GM12875 (cell line): ENCODE results near the gene ABHD17C.

Experiments used
- H3K4me3 ChIP-seq: one replicate; pipeline ENCODE4 v1.5.1; 2011; ENCODE audit warnings: low read depth, low read length, control low read depth
- CTCF ChIP-seq: IDR thresholded peaks from 2 replicates; pipeline ENCODE4 v1.5.1; 2011; ENCODE audit warnings: low read depth, mild to moderate bottlenecking, control low read depth, inconsistent platforms, low read length, moderate library complexity, borderline replicate concordance; ENCODE audit not compliant: insufficient read depth

The ABHD17C gene

GRCh38 chr15:80662757-80663553, 32.2 kb upstream of the ABHD17C start:
- H3K4me3 ChIP-seq: no peak overlapping the region
- no peak for TF ChIP-seq CTCF

GRCh38 chr15:80665151-80665550, 30.0 kb upstream of the ABHD17C start:
- TF ChIP-seq CTCF: no peak
- H3K4me3 ChIP-seq: no peak overlapping the region

DNA sequence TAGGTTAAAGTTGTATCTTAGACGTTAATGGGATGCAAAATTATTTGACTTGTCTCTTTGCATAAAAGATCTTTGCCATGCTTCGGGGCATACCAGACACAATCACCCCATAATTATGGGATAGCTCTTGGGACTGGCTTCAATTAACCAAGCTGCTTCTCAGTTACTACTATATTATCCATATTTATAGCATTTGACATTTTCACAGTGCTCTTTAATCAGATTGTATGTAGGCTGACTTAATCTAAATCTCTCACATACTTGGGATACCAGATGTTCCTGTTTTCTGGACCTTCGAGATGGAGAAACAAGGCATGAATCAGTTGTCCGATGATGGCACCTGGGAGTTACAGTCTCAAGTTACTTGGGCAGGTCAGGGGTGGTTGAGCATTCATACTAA, 27.2 kb upstream of the ABHD17C start:
- no peak overlapping the region for H3K4me3 ChIP-seq
- no peak for TF ChIP-seq CTCF

DNA sequence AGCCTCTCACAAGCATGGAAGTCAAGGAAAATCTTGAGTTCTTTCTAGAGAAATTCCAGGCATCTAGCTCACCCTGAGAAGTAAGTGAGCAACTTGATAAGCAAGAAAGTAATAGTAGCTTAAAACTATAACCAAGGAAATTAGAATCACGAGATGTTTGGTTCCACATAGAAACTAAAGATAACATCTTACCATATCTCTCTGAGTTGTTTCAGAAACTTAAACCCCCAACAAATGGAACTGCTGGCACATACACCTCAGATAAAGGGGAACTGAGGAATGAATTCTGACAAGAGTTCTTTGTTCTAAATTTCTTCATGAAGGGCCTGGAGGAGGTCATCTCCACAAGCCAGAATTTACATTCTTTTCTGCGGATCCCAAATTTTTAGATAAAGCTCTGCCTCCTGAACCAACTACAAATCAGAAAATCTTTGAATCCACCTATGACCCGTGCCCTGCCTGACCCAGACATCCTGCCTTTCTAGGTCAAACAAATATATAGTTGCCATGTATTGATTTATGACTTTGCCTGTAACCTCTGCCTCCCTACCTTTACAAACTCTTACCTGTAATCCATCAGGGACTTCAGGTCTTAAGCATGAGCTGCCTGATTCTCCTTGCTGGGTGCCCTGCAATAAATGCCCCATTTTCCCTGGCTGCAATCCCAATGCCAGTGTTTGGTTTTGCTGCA, 26.4 kb upstream of the ABHD17C start:
- no peak overlapping the region for H3K4me3 ChIP-seq
- no peak for TF ChIP-seq CTCF

- H3K4me3 ChIP-seq: no peak overlapping the region
- no peak for TF ChIP-seq CTCF
Observed at GRCh38 chr15:80669663-80670273, 25.3 kb upstream of the ABHD17C start.

DNA sequence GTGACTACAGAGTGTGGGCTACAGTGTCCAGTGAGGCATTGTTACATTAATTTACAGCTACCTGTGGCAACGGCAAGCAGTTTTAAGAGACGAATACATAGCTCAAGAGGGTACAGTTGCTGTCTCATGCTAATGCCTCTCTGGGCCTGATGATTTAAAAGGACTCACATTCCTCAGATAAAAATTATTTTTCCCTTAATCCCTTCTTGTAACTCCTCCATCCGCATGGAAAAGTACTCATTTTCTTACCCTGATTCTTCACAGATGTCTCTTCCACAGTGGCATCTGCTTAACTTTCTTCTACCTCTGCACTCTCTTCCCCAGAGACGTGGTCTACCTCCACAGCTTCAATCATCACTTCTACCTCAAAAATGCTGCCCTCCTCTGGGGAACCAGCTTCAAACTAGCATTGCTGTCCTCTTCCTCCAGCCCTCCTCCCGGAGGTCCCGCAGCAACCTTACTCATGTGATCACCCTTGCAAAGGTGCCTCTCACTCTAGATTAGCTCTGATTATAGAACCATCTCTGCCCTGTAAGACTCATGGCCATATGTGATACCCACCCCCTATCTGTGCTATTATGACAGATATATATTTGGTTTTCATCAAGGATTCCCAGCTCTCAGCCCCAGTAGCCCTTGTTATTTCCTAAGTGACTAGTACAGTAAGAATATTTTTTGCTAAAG, 21.4 kb upstream of the ABHD17C start:
- H3K4me3 ChIP-seq: no peak overlapping the region
- TF ChIP-seq CTCF: no peak
